DMS 273 (cell line): ENCODE results near the gene LTA4H.
"Not testable (repeated sequence)": the region's sequence is repeated elsewhere in the genome, so short reads cannot be mapped to it uniquely, and the experiment has no call there.

Experiments
- DNase-seq: peaks from one replicate; lab custom pipeline; 2025; ENCODE audit not compliant: unreplicated experiment; lab: John Stamatoyannopoulos, UW

The LTA4H gene

DNA sequence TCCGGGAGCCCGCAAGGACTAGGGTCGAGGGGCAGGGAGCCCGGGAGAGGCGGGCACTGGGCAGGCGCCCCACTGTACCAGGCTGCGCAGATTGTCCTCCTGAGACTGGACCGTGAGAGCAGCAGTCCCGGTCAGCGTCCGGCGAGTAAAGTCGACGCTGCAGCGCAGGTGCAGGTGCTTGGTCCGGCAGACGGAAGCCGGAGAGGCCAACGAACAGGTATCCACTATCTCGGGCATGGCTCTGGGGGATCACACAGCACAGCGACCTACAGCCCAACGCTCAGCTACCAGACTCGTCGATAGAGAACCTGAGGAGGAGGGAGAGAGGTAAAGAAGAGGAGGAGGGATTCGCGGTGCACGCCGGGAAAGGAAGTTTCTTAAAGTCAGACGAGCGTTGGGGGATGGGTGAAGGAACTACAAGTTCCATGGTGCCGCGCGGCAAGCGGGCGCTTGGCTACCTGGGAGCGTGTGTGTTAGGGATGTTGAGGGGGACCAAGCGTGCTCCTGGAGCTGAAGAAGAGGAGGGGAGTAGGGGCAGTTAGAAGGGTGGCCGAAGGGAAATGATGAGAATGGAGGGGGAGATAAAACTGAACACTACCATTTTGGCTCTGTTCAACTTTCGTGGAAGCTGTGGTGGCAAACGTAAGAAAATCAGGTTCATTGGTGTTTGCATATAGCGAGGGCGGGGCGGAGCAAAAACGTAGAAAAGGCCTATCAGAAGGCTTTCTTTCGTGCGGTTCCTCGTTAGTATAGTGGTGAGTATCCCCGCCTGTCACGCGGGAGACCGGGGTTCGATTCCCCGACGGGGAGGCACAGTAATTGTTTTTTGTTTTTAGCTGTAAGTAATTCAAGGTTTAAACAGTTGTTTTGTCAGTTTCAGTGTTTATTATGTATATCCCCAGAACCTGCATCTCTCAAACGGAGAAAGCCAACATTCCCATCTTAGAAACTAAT is at the start of gene LTA4H:
LTA4H (minus strand) TSS at position 305 of the 954 bp plus-strand sequence; CDS start at position 237, 68 bp downstream.
- peak; percentile 98 for DNase-seq

DNA sequence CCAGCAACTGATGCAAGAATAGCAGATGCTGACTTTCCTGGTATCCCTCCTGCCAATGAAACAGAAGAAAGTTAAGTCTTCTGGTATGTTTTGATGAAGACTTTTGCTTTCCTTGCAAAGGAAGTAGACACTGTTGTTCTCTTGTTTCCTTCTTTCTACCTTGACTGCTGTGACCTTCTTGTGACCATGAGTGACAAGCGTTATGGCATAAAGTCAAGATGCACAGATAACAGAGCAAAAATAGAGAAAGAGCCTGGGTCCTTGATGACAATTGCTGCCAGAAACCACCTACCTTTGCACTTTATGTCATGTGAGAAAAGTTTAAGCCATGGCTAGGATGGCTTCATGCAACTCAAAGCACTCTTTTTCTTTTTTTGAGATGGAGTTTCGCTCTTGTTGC is 49.2 kb upstream of the LTA4H start:
- DNase-seq: no peak

DNA sequence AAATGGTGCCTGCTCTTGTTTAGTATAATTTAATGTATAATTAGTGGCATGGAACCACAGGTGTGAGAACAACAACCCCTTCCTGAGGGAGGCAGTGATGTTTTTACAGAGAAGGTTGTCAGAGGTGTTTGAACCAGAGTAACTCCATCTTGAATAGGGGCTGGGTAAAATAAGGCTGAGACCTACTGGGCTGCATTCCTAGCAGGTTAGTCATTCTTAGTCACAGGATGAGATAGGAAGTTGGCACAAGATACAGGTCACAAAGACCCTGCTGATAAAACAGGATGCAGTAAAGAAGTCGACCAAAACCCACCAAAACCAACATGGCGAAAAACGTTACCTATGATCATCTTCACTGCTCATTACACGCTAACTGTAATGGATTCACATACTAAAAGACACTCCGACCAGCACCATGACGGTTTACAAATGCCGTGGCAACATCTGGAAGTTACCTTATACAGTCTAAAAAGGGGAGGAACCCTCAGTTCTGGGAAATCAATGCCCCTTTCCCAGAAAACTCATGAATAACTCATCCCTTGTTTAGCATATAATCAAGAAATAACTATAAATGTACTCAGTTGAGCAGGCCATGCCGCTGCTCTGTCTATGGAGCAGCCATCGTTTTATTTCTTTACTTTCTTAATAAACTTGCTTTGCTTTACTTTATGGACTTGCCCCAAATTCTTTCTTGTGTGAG is 47.8 kb upstream of the LTA4H start:
- DNase-seq: no peak

DNA sequence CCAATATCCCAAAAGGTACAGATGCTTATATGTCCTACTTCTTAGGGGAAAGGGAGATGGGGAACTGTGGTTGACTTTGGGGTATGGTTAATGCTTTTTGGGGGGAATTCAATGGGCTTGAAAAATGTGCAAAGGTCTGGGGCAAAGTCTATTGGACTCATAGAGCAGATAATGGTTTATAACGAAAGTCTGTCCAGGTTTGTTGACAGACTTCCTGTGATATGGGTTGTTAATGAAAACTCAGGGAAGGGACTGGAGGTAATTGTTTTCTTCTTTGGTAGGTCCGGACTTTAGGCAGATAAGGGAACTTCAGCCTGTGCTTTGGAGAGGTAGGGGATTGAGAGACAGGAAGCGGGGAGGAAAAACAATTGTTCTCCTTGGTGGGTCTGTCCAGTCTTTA is 46.2 kb upstream of the LTA4H start:
- no peak for DNase-seq

GRCh38 chr12:96078231-96079135 is 43.1 kb upstream of the LTA4H start:
- DNase-seq: peak; percentile 57

DNA sequence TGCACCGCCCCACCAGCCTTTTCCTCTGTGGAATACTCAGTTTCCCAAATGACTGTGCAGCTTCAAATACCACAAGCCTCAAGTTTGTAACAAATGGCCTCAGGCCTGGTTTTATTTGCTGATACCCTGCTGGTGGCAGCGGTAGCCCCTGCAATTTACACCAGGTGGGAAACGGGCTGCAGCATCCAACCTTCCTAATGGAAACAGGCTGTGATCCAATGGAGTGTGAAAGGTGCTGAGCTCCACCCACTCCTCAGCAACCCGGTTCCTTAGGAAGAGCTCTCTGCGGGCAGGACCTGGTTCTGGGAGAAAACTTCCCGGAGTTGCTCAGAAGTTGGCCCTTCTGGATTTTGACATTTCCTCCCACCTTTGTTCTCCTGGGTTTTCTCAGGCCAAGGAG is 41.7 kb upstream of the LTA4H start:
- no peak for DNase-seq

GRCh38 chr12:96075560-96075959 is 40.2 kb upstream of the LTA4H start:
- no peak for DNase-seq

- DNase-seq: peak; percentile 19
Observed at GRCh38 chr12:96073346-96074330, 38.3 kb upstream of the LTA4H start.

DNA sequence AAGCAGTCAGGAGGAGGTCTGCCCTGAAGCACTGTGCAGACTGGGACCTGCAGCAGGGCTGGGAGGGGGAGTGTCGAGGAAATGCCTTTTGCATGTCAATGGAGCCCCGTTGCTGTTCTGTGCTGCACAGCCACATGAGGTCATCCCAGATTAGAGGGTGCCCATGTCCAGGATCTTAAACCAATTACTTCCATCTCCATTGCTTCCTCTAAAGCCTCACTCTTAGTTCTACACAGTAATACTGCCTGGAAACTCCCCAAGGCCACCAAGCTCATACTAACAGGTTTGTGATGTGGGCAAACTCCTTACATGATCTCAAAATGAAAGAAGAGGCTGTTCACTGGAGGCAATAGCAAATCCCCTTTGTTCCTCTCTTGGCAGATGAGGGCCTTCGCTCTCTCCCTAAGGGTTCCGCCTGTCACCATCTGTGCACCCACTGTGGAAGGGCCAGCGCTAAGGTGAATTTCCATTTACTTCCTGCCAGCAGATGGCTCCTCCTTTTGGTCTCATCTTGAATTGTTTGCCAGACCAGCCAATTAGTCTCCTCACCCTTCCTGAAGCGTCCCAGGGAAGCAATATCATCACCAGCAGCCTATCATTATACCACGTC is 35.4 kb upstream of the LTA4H start:
- DNase-seq: peak; percentile 94

GRCh38 chr12:96069511-96070231 is 34.3 kb upstream of the LTA4H start:
- no peak for DNase-seq

DNA sequence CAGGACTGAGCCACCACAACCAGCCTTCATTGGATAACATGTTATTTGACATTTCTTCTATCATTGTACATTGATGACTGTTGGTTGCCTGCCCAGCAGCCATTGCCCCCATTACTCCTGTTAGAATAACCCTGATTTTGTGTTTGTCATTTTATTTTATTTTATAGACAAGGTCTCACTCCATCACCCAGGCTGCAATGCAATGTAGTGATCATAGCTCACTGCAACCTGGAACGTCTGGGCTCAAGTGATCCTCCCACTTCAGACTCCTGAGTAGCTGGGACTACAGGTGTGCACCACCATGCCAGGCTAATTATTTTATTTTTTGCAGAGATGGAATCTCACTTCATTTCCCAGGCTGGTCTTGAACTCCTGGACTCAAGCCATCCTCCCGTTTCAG is 33.2 kb upstream of the LTA4H start:
- no peak for DNase-seq

- no peak for DNase-seq
Observed at GRCh38 chr12:96068111-96068510, 32.7 kb upstream of the LTA4H start.

DNA sequence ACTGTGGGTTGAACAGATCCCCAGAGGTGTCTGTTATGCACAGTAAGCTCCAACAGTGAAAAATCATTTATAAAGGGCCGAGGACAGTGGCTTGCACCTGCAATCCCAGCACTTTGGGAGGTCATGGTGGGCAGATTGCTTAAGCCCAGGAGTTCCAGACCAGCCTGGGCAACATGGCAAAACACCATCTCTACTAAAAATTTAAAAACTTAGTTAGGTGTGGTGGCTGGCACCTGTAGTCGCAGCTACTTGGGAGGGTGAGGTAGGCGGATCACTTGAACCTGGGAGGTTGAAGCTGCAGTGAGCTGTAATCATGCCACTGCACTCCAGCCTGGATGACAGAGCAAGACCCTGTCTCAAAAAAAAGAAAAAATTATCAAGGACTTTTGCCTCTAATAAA is 30.4 kb upstream of the LTA4H start:
- DNase-seq: not testable (repeated sequence)

- no peak for DNase-seq
Observed at GRCh38 chr12:96064966-96065365, 29.6 kb upstream of the LTA4H start.

- DNase-seq: no peak
Observed at GRCh38 chr12:96064271-96064670, 28.9 kb upstream of the LTA4H start.

- peak; percentile 33 for DNase-seq
Observed at GRCh38 chr12:96063046-96063445, 27.7 kb upstream of the LTA4H start.

DNA sequence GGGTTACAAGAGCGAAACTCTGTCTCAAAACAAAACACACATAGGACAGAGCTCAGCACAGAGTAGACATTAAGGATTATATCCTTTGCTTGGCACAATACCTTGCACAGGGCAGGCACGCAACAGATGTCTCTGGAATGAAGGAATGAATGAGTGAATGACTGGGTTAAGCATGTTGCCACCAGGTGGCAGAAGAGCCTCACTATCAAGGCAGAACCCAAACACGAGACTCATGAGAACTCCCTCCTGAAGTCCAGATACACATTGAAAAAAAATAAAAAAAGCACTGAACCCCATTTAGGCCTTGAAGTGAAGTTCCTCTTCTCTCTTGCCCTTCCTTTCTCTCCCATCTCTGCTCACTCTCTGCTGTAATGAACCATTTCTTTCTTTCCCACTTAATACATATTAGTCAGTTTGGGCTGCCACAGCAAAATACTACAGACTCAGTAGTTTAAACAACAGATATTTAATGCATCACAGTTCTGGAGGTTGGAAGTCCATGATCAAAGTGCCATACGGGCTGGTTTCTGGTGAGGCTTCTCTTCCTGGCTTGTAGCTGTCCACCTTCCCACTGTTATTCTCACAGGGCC is 26.6 kb upstream of the LTA4H start:
- peak; percentile 88 for DNase-seq

- DNase-seq: no peak
Observed at GRCh38 chr12:96061323-96061722, 25.9 kb upstream of the LTA4H start.
